ENCODE data around the gene ARHGAP22. TPM values are rescaled to one million over a fixed set of nuclear protein-coding genes. Genes with fewer than 3 reads are reported as not detected.

ARHGAP22 gene
- total RNA-seq, 1 donor from 2014 or later: 24.5 TPM

GRCh38 chr10:48608279-48608681 is 3.4 kb upstream of the ARHGAP22 start:
- TF ChIP-seq CTCF (conservative IDR thresholded peaks at IDR 0.05; ENCODE audit: low read depth, low read length): peak; percentile 91
- DNase-seq (ENCODE audit: low read depth): no peak
- H3K4me3 ChIP-seq (ENCODE audit: low read depth, low read length): no peak overlapping the region

- H3K4me3 ChIP-seq (ENCODE audit: low read depth, low read length): no peak overlapping the region
- no peak for DNase-seq (ENCODE audit: low read depth)
Measured at GRCh38 chr10:48607356-48608278, 2.7 kb upstream of the ARHGAP22 start.

DNA sequence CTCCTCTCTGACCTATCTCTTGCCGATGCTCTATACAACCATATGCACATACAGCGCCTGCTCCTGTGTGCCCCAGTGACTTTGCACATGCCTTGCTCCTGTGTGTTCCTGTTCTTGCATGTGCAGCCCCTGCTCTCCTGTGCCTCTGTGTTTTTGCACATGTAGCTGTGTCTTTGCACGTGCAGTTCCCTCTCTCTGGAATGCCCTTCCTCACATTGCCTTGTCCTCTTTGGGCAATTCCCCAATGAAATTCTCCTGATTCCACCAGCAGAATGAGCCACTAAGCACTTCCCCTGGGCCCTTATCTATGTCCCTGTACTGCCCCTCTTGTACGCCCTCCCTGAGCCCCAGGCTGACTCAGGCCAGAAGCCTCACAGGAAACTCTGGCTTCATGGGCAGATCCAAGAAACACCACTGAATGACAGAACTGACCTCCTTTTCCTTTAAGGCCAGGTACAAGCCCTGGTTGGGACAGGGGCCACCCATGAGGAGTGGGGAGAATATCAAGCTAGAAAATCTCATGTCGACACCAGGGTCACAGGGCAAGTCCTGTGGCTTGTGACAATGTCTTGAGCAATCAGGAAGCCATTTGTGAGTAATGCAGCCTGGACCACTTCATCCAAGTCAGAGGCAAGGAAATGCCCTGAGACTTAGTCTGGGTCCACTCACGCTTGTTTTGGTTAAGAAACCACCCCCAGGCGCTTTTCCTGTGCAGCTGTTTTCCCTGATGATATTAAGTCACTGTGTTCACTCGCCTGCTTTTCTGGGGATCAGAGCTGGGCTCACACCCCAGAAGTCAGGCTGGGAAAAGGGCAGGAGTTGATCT is 1.9 kb upstream of the ARHGAP22 start:
- no peak for TF ChIP-seq CTCF (conservative IDR thresholded peaks at IDR 0.05; ENCODE audit: low read depth, low read length)
- peak; percentile 80 for DNase-seq (ENCODE audit: low read depth)
- H3K4me3 ChIP-seq (ENCODE audit: low read depth, low read length): no peak overlapping the region

More at GRCh38 chr10:48607356-48608278, 2.7 kb upstream of the ARHGAP22 start:
- TF ChIP-seq CTCF (conservative IDR thresholded peaks at IDR 0.05; ENCODE audit: low read depth, low read length): no peak

GRCh38 chr10:48605786-48606529 is 1.1 kb upstream of the ARHGAP22 start:
- no peak for DNase-seq (ENCODE audit: low read depth)
- no peak for TF ChIP-seq CTCF (conservative IDR thresholded peaks at IDR 0.05; ENCODE audit: low read depth, low read length)
- peak overlapping the region; percentile 86 for H3K4me3 ChIP-seq (ENCODE audit: low read depth, low read length)

DNA sequence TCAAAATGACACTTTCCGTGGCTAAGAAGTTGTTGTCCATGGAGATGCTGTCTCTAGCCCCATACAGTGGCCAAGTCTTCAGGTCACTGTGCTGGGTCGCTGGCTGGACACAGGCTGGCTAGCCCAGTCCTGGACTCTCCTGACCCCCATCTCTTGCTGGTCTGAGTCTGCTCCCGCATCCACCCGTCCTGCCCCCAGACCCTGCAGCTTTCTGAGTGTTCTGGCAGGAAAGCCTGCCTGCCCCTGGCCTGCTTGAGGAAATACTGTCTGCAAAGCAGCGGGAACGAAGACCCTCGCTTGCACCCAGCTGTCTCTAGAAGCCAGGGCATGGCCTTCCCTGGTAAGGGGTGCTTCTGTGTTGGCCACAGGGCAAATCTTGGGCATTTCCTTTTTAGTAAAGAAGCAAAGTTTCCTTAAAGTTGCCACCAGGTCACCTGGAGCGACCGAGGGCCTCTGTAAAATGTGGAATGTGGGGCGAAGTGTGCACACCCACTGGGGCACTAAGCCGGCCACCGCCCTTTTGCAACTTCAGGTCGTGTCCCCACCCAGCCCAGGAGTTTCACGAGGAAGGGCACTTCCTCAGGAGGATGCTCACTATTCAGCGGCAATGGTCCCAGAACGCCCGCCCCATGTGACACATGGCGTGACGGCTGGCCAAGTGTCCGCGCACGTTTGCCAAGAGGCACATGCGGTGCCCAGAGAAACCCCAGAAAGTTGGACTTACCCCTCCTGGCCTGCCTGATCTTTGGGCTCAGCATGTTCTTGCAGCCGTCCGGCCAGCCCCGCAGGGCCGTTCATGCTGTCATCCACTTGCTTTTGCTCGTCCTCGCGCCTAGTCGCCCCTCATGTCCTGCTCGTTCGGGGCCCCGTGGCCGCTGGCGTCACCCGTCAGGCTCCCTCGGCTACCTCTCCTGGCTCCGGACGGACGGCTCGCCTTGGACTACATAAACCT is 558 bp downstream of the ARHGAP22 start:
- H3K4me3 ChIP-seq (ENCODE audit: low read depth, low read length): peak overlapping the region; percentile 86
- no peak for TF ChIP-seq CTCF (conservative IDR thresholded peaks at IDR 0.05; ENCODE audit: low read depth, low read length)
- no peak for DNase-seq (ENCODE audit: low read depth)
